22Rv1 (cell line): ENCODE measurements around the gene PHACTR1.

Source experiments
- H3K27ac ChIP-seq: fragments of 450-650 bp; 2 replicates; pipeline ENCODE4 v1.5.1; 2017
- CTCF ChIP-seq: fragments of 450-650 bp; IDR thresholded peaks from 2 replicates; pipeline ENCODE4 v1.5.1; 2017; ENCODE audit warnings: mild to moderate bottlenecking
- ZFX ChIP-seq: fragments of 450-650 bp; IDR thresholded peaks from 2 replicates; pipeline ENCODE4 v1.6.1; 2017; ENCODE audit warnings: antibody characterized with exemption, borderline replicate concordance

The PHACTR1 gene

GRCh38 chr6:13237318-13237717 lies 520.8 kb downstream of the PHACTR1 start:
- H3K27ac ChIP-seq: no peak overlapping the region
- no peak for TF ChIP-seq ZFX
- TF ChIP-seq CTCF: no peak

- TF ChIP-seq CTCF (no peak), ZFX (no peak)
- no peak overlapping the region for H3K27ac ChIP-seq
Measured at GRCh38 chr6:13238017-13238416, 521.5 kb downstream of the PHACTR1 start.

DNA sequence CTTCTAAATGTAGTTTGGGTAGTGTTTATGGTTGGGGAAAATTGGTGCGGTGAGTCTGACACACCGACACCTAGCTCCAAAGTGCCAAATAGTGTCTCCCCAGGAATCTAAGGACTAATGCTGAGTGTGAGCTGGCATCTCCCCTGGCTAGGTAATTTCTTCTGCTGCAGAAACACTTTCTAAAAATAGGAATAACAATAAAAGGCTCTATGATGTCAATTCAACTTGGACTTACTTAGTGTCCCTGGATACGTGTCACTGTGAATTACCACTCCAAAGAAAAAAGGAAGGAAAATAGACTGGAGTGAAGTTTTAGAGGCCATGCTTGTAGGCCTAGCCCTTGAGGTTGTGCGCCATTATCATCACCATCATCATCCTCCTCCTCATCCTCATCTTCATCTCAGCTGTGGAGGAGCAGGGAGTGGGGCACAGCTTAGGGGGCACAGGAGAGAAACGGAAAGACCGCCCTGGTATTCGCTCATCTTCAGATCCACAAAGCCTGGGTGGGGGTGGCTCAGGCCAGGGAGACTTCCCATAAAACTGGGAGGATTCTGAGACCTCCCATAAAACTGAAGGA lies 522.2 kb downstream of the PHACTR1 start:
- H3K27ac ChIP-seq: no peak overlapping the region
- TF ChIP-seq CTCF (no peak), ZFX (no peak)

GRCh38 chr6:13239530-13240455 lies 523.2 kb downstream of the PHACTR1 start:
- no peak overlapping the region for H3K27ac ChIP-seq
- no peak for TF ChIP-seq CTCF
- TF ChIP-seq ZFX: no peak

GRCh38 chr6:13241364-13241763 lies 524.8 kb downstream of the PHACTR1 start:
- TF ChIP-seq CTCF (no peak), ZFX (no peak)
- no peak overlapping the region for H3K27ac ChIP-seq

GRCh38 chr6:13242178-13242577 lies 525.6 kb downstream of the PHACTR1 start:
- no peak for TF ChIP-seq CTCF
- no peak for TF ChIP-seq ZFX
- no peak overlapping the region for H3K27ac ChIP-seq

DNA sequence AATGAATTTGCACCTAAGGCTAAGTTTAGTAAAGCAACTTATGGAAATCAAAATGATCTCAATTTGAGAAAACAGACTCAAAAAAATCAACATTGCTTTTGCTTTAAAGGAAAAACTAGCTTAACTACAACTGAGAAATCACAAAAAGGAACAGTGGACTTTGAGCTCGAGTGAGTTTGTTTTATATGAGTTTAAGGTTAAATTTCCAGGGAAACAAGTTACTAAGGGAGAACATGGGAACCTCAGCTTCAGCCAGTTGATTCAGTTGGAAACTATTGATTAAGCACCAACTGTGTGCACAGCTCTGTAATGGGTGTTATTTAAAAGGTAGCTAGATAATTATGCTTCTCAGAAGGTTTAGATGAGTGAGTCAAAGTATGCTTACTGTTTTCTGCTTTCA lies 526.0 kb downstream of the PHACTR1 start:
- TF ChIP-seq ZFX (no peak), CTCF (no peak)
- H3K27ac ChIP-seq: no peak overlapping the region
